ENCODE measurements around the gene CACNA1I. TPM values are rescaled to one million over a fixed set of nuclear protein-coding genes. Genes with fewer than 3 reads are reported as not detected.

CACNA1I gene
- total RNA-seq, 3 donors from 2014 or later: 0.19 to 0.41 (median 0.20) TPM

DNA sequence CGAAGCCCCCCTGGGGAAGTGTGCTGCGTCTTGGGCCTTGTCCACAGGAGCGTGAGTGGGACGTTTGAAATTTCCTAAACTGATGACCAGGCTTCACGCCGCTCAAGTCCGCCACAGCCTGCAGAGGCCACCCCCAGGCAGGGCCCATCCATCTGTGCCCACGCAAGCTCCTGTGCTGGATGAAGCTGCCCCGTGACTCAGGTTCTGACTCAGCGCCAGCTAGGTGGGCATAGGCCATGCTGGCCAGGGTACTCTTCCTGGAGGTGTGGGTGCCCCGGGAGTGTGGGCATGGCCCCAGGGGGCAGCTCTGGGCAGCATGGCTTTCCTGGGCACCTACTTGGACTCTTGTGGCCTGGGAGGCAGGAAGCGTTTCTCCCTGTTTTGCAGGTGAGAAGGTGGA lies 134.8 kb downstream of the CACNA1I start:
- H3K4me3 ChIP-seq: no peak overlapping the region
- TF ChIP-seq, protein P1, sequence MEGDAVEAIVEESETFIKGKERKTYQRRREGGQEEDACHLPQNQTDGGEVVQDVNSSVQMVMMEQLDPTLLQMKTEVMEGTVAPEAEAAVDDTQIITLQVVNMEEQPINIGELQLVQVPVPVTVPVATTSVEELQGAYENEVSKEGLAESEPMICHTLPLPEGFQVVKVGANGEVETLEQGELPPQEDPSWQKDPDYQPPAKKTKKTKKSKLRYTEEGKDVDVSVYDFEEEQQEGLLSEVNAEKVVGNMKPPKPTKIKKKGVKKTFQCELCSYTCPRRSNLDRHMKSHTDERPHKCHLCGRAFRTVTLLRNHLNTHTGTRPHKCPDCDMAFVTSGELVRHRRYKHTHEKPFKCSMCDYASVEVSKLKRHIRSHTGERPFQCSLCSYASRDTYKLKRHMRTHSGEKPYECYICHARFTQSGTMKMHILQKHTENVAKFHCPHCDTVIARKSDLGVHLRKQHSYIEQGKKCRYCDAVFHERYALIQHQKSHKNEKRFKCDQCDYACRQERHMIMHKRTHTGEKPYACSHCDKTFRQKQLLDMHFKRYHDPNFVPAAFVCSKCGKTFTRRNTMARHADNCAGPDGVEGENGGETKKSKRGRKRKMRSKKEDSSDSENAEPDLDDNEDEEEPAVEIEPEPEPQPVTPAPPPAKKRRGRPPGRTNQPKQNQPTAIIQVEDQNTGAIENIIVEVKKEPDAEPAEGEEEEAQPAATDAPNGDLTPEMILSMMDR (IDR thresholded peaks at IDR 0.05): no peak
- DNase-seq (no peak), ATAC-seq (no peak)
- H3K4me1 ChIP-seq (ENCODE audit: low read depth): no peaks in the 10 kb centered on the region
- H3K9me3 ChIP-seq: no peaks in the 10 kb centered on the region
- no peaks in the 10 kb centered on the region for H3K36me3 ChIP-seq (ENCODE audit: low read depth)
- intact Hi-C loops (cut with DNase I, micrococcal nuclease): no loop called here

DNA sequence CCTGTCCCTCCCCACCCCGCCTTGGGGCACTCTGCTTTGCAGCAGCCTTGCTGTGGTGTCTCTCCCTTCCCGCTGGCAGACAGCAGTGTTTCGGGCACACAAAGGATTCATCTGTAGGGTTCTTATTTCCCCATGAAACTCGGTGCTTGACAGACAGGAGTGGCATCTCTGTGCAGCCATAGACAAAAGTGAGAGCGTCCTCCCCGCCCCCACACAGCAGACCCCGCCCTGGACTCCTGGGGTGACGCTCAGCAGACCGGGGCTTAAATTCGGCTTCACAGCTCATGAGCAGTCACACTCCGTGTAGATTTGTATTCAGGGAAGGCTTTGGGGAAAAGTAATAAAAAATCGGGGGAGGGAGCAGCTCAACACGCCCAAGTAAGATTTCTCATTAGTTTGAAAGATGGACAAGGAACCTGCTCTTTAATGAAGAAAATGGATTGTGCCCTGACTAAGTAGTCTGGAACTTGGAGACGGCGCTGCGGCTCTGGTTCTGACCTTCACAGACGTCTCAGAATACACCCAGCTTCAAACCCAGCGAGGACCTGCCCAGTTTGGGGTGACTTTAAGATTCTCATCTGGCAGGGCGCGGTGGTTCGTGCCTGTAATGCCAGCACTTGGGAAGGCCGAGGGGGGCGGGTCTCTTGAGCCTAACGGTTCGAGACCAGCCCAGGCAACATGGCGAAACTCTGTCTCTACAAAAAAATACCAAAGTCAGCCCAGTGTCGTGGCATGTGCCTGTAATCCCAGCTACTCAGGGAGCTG lies 136.0 kb downstream of the CACNA1I start:
- Histone ChIP-seq H3K36me3 (ENCODE audit: low read depth) (no peaks in the 10 kb centered on the region), H3K9me3 (no peaks in the 10 kb centered on the region), H3K4me3 (no peak overlapping the region), H3K4me1 (ENCODE audit: low read depth) (no peaks in the 10 kb centered on the region)
- ATAC-seq (no peak), DNase-seq (no peak)
- intact Hi-C loops (cut with DNase I, micrococcal nuclease): no loop called here
- TF ChIP-seq, protein P1 (IDR thresholded peaks at IDR 0.05): no peak

DNA sequence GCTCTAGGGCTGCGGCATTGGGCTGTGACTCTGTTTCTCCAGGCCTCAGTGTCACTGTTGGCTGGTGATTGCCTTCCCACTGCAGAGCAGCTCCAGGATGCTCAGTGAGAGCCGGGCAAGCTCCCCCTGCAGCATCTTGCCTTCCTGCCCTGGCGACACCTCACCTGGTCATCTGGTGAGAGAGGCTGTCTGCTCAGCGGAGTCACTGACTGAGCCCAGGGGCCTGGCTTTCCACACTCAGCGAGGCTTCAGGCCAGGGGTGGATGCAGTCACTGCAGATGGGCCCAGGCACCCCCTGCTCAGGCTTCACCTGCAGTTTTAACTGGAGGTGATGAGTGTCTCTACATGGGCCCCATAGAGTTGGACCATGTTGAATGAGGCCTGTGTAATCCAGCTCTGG lies 136.8 kb downstream of the CACNA1I start:
- TF ChIP-seq, protein P1 (IDR thresholded peaks at IDR 0.05): no peak
- ATAC-seq (no peak), DNase-seq (no peak)
- no peaks in the 10 kb centered on the region for H3K4me1 ChIP-seq (ENCODE audit: low read depth)
- intact Hi-C loops (cut with DNase I, micrococcal nuclease): no loop called here
- H3K4me3 ChIP-seq: no peak overlapping the region
- no peaks in the 10 kb centered on the region for H3K36me3 ChIP-seq (ENCODE audit: low read depth)
- no peaks in the 10 kb centered on the region for H3K9me3 ChIP-seq

DNA sequence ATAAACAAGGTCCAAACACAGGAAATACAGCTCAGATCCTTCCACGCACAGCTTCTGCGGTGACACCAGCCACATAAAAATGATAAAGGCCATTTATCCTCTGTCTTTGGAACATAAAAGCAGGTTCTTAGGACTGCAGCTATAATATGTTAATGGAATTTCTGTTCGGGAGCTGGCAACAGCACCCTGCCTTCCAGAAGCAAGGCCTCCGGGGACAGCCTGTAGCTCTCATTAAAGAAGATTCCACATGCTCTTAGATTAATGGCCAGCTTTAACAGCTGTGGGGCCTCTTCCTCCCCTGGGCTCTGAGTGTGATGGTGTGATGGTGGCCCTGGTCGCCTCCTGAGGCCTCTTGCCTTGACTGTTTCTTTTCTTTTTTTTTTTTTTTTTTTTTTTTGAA lies 137.3 kb downstream of the CACNA1I start:
- intact Hi-C loops (cut with DNase I, micrococcal nuclease): no loop called here
- DNase-seq: no peak
- ATAC-seq: no peak
- TF ChIP-seq, protein P1 (IDR thresholded peaks at IDR 0.05): no peak
- Histone ChIP-seq H3K4me1 (ENCODE audit: low read depth) (no peaks in the 10 kb centered on the region), H3K9me3 (no peaks in the 10 kb centered on the region), H3K36me3 (ENCODE audit: low read depth) (no peaks in the 10 kb centered on the region), H3K4me3 (no peak overlapping the region)

DNA sequence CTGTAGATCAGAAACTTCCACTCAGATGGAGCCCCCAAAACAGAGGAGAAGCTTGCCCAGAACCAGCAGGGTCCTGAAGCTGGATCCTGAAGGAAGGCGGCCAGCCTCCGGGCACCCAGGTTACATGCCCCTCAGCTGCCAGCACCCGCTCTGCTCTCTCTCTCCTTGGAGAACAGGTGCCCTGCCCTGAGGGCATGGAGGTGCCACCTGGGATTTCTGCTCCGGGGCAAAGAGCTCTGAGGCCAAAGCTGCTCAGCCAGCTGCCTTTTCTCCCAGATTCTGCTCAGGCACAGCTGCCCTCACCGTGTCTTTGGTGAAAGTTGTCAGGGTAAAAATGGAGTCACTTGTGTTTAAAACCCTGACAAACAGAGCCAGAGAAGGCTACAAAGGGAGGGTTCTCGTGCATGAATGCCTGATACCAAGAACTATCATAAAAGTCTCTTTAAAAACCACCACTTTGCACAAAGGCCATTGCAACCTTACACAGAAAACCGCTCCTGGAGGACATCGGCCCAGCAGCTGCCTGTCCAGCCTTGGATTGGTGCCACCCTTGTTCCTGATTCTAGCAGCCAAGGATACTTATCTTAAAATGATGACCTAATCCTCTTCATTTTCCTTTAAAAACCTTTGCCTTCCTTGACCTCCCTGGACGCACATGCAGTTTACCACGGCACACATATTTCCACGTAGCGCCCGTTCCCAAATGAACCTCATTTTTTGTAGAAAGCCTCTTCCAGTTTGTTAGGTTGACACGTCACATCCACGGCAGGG lies 140.0 kb downstream of the CACNA1I start:
- Histone ChIP-seq H3K36me3 (ENCODE audit: low read depth) (no peaks in the 10 kb centered on the region), H3K4me3 (no peak overlapping the region), H3K9me3 (no peaks in the 10 kb centered on the region), H3K4me1 (ENCODE audit: low read depth) (no peaks in the 10 kb centered on the region)
- TF ChIP-seq, protein P1 (IDR thresholded peaks at IDR 0.05): no peak
- intact Hi-C loops (cut with DNase I, micrococcal nuclease): no loop called here
- ATAC-seq: no peak
- DNase-seq: peak in 2 of 3 donors; percentile 16 to 20

Data from mucosa of descending colon (tissue), 3 donors.